HAP-1 (cell line): ENCODE measurements around the gene WNT7A.

Source experiments
- DNase-seq, 2 experiments: peaks; one replicate each; pipeline ENCODE4 v3.0.0-alpha.2; 2016 to 2020; ENCODE audit warnings: low spot score in 2 of 2
- H3K27me3 ChIP-seq: fragments of 250-450 bp; sonication (Bioruptor Pico); 2 replicates; pipeline ENCODE4 v1.5.1; 2020; ENCODE audit warnings: low read depth, mild to moderate bottlenecking, moderate library complexity
- H3K36me3 ChIP-seq: fragments of 250-450 bp; sonication (Bioruptor Pico); replicated peaks from 2 replicates; pipeline ENCODE4 v1.5.1; 2020; ENCODE audit warnings: mild to moderate bottlenecking
- H3K4me1 ChIP-seq: fragments of 250-450 bp; sonication (Bioruptor Pico); 2 replicates; pipeline ENCODE4 v1.5.1; 2020; ENCODE audit warnings: mild to moderate bottlenecking
- H3K4me3 ChIP-seq: fragments of 250-450 bp; sonication (Bioruptor Pico); 2 replicates; pipeline ENCODE4 v1.5.1; 2020; ENCODE audit warnings: mild to moderate bottlenecking, moderate library complexity
- H3K9me3 ChIP-seq: fragments of 250-450 bp; sonication (Bioruptor Pico); 2 replicates; pipeline ENCODE4 v1.5.1; 2020; ENCODE audit warnings: mild to moderate bottlenecking, moderate library complexity
- in situ Hi-C: fragments of 300-500 bp; cut with MboI; formaldehyde crosslinking; loops from 3 replicates; pipeline ENCODE4 v1.14.3; 2020; ENCODE audit warnings: low sequenced_read_pairs, inconsistent platforms, mixed read lengths

The WNT7A gene

GRCh38 chr3:13892304-13892703, 12.4 kb upstream of the WNT7A start:
- in situ Hi-C loops = loop anchor here (10.0 kb wide), 1 partner anchor 572 kb away; no protein-coding TSS in a partner anchor
- H3K4me1 ChIP-seq = peaks cover 2% of the 10 kb centered on the region; the same call in 1 of the 2 replicates
- H3K36me3 ChIP-seq = no peaks in the 10 kb centered on the region
- DNase-seq = no peak
- no peak overlapping the region for H3K4me3 ChIP-seq
- H3K9me3 ChIP-seq = no peaks in the 10 kb centered on the region
- H3K27me3 ChIP-seq = no peaks in the 10 kb centered on the region

- no peaks in the 10 kb centered on the region for H3K36me3 ChIP-seq
- peaks cover 2% of the 10 kb centered on the region; the same call in 1 of the 2 replicates for H3K4me1 ChIP-seq
- peak in 1 of 2 experiments; percentile 36 for DNase-seq
- H3K4me3 ChIP-seq = no peak overlapping the region
- in situ Hi-C loops = loop anchor here (10.0 kb wide), 1 partner anchor 573 kb away; no protein-coding TSS in a partner anchor
- H3K9me3 ChIP-seq = no peaks in the 10 kb centered on the region
- peaks cover 6% of the 10 kb centered on the region for H3K27me3 ChIP-seq
These were observed 11.7 kb upstream of the WNT7A start for GRCh38 chr3:13891492-13892073.

GRCh38 chr3:13891017-13891392, 11.1 kb upstream of the WNT7A start:
- peaks cover 2% of the 10 kb centered on the region; the same call in 1 of the 2 replicates for H3K4me1 ChIP-seq
- in situ Hi-C loops = loop anchor here (10.0 kb wide), 1 partner anchor 574 kb away; no protein-coding TSS in a partner anchor
- no peaks in the 10 kb centered on the region for H3K36me3 ChIP-seq
- no peak overlapping the region for H3K4me3 ChIP-seq
- H3K27me3 ChIP-seq = peaks cover 6% of the 10 kb centered on the region
- no peaks in the 10 kb centered on the region for H3K9me3 ChIP-seq
- DNase-seq = no peak

- no peak for DNase-seq
- H3K36me3 ChIP-seq = no peaks in the 10 kb centered on the region
- in situ Hi-C loops = loop anchor here (10.0 kb wide), 1 partner anchor 574 kb away; no protein-coding TSS in a partner anchor
- H3K4me3 ChIP-seq = no peak overlapping the region
- peaks cover 8% of the 10 kb centered on the region for H3K27me3 ChIP-seq
- peaks cover under 1% of the 10 kb centered on the region; the same call in 1 of the 2 replicates for H3K4me1 ChIP-seq
- H3K9me3 ChIP-seq = no peaks in the 10 kb centered on the region
These were observed 10.6 kb upstream of the WNT7A start for GRCh38 chr3:13890377-13891016.

- H3K4me3 ChIP-seq = no peak overlapping the region
- in situ Hi-C loops = no loop called here
- H3K4me1 ChIP-seq = no peaks in the 10 kb centered on the region
- peaks cover 14% of the 10 kb centered on the region for H3K27me3 ChIP-seq
- DNase-seq = no peak
- no peaks in the 10 kb centered on the region for H3K36me3 ChIP-seq
- H3K9me3 ChIP-seq = no peaks in the 10 kb centered on the region
These were observed 8.7 kb upstream of the WNT7A start for GRCh38 chr3:13888576-13888975.

- H3K9me3 ChIP-seq = no peaks in the 10 kb centered on the region
- H3K4me3 ChIP-seq = no peak overlapping the region
- no peaks in the 10 kb centered on the region for H3K36me3 ChIP-seq
- peaks cover 17% of the 10 kb centered on the region for H3K27me3 ChIP-seq
- DNase-seq = no peak
- in situ Hi-C loops = no loop called here
- no peaks in the 10 kb centered on the region for H3K4me1 ChIP-seq
These were observed 7.8 kb upstream of the WNT7A start for GRCh38 chr3:13887495-13888300.

- Histone ChIP-seq H3K9me3 (no peaks in the 10 kb centered on the region), H3K4me1 (no peaks in the 10 kb centered on the region), H3K4me3 (no peak overlapping the region), H3K36me3 (no peaks in the 10 kb centered on the region), H3K27me3 (peaks cover 19% of the 10 kb centered on the region)
- in situ Hi-C loops = no loop called here
- DNase-seq = peak in 1 of 2 experiments; percentile 2
These were observed 6.8 kb upstream of the WNT7A start for GRCh38 chr3:13886593-13887129.

GRCh38 chr3:13885704-13886010, 5.8 kb upstream of the WNT7A start:
- in situ Hi-C loops = no loop called here
- Histone ChIP-seq H3K4me1 (no peaks in the 10 kb centered on the region), H3K27me3 (peaks cover 26% of the 10 kb centered on the region), H3K36me3 (no peaks in the 10 kb centered on the region), H3K9me3 (no peaks in the 10 kb centered on the region), H3K4me3 (no peak overlapping the region)
- peak in 1 of 2 experiments; percentile 5 for DNase-seq

- peak; percentile 28 to 73 for DNase-seq
- Histone ChIP-seq H3K4me3 (no peak overlapping the region), H3K27me3 (peaks cover 31% of the 10 kb centered on the region), H3K4me1 (no peaks in the 10 kb centered on the region; the same call in 1 of the 2 replicates), H3K9me3 (no peaks in the 10 kb centered on the region), H3K36me3 (no peaks in the 10 kb centered on the region)
- in situ Hi-C loops = loop anchor here (5.0 kb wide), 2 partner anchors 233 to 388 kb away; no protein-coding TSS in a partner anchor
These were observed 5.2 kb upstream of the WNT7A start for GRCh38 chr3:13884851-13885703.

GRCh38 chr3:13883681-13884080, 3.8 kb upstream of the WNT7A start:
- in situ Hi-C loops = loop anchor here (5.0 kb wide), 2 partner anchors 231 to 386 kb away; no protein-coding TSS in a partner anchor
- no peaks in the 10 kb centered on the region for H3K9me3 ChIP-seq
- H3K27me3 ChIP-seq = peaks cover 43% of the 10 kb centered on the region
- H3K36me3 ChIP-seq = no peaks in the 10 kb centered on the region
- H3K4me1 ChIP-seq = no peaks in the 10 kb centered on the region; the same call in 1 of the 2 replicates
- no peak overlapping the region for H3K4me3 ChIP-seq
- no peak for DNase-seq

GRCh38 chr3:13882876-13883275, 3.0 kb upstream of the WNT7A start:
- Histone ChIP-seq H3K9me3 (no peaks in the 10 kb centered on the region), H3K27me3 (peaks cover 51% of the 10 kb centered on the region), H3K4me3 (no peak overlapping the region), H3K36me3 (no peaks in the 10 kb centered on the region), H3K4me1 (no peaks in the 10 kb centered on the region; the same call in 1 of the 2 replicates)
- in situ Hi-C loops = loop anchor here (5.0 kb wide), 2 partner anchors 231 to 386 kb away; no protein-coding TSS in a partner anchor
- DNase-seq = no peak

GRCh38 chr3:13881536-13882410, 1.9 kb upstream of the WNT7A start:
- Histone ChIP-seq H3K27me3 (peaks cover 58% of the 10 kb centered on the region), H3K4me1 (no peaks in the 10 kb centered on the region; the same call in 1 of the 2 replicates), H3K9me3 (no peaks in the 10 kb centered on the region), H3K36me3 (no peaks in the 10 kb centered on the region), H3K4me3 (no peak overlapping the region)
- in situ Hi-C loops = loop anchor here (5.0 kb wide), 2 partner anchors 229 to 384 kb away; no protein-coding TSS in a partner anchor
- DNase-seq = peak in 1 of 2 experiments; percentile 0
